Activated CD4-positive, alpha-beta memory T cell treated with anti-CD3 and anti-CD28 coated beads, Interleukin-2, amount 10 ng/mL, durations not matched to agents 7 days and 5 days (primary cell): ENCODE results near the gene ZNF277. TPM values are rescaled to one million over a fixed set of nuclear protein-coding genes. Genes with fewer than 3 reads are reported as not detected.
"Not testable (repeated sequence)": the region's sequence is repeated elsewhere in the genome, so short reads cannot be mapped to it uniquely, and the experiment has no call there.

Experiments used
- CTCF ChIA-PET: fragments of 350-600 bp; sonication (Branson Sonifier 250); formaldehyde crosslinking; loops from one replicate; lab custom pipeline; 2021; ENCODE audit warnings: antibody characterized with exemption, inconsistent platforms; lab: Charles Lee
- POLR2A ChIA-PET: fragments of 350-600 bp; sonication (Branson Sonifier 250); formaldehyde crosslinking; loops from one replicate; lab custom pipeline; 2021; ENCODE audit warnings: antibody characterized with exemption; lab: Charles Lee
- DNase-seq: peaks from one replicate; pipeline ENCODE4 v3.0.0-alpha.2; 2020
- H3K27ac Mint-ChIP-seq: one replicate; pipeline ENCODE4 v1.8.0; 2021; ENCODE audit warnings: mild to moderate bottlenecking, mixed read lengths
- H3K27me3 Mint-ChIP-seq: one replicate; pipeline ENCODE4 v1.8.0; 2021; ENCODE audit warnings: mixed read lengths
- H3K36me3 Mint-ChIP-seq: one replicate; pipeline ENCODE4 v1.8.0; 2021; ENCODE audit warnings: low read depth, mixed read lengths
- H3K4me1 Mint-ChIP-seq: one replicate; pipeline ENCODE4 v1.8.0; 2021; ENCODE audit warnings: mixed read lengths
- H3K4me3 Mint-ChIP-seq: one replicate; pipeline ENCODE4 v1.8.0; 2021; ENCODE audit warnings: mild to moderate bottlenecking, mixed read lengths
- H3K9me3 Mint-ChIP-seq: one replicate; pipeline ENCODE4 v1.8.0; 2021; ENCODE audit warnings: mixed read lengths
- total RNA-seq, 2 experiments: library from RNA; stranded (reverse); gene quantifications; one replicate each; pipeline ENCODE4 v1.2.3, GENCODE V29; 2021

ZNF277 gene
- total RNA-seq, 2 experiments from 2014 or later = 27.4 to 27.6 TPM

- ChIA-PET POLR2A (no interaction called here), CTCF (no interaction called here)
- no peak overlapping the region for H3K4me3 Mint-ChIP-seq
- H3K4me1 Mint-ChIP-seq = no peaks in the 10 kb centered on the region
- no peaks in the 10 kb centered on the region for H3K27me3 Mint-ChIP-seq
- no peak overlapping the region for H3K27ac Mint-ChIP-seq
- DNase-seq = no peak
- no peaks in the 10 kb centered on the region for H3K9me3 Mint-ChIP-seq
- H3K36me3 Mint-ChIP-seq = no peaks in the 10 kb centered on the region
These were observed 160.4 kb downstream of the ZNF277 start for GRCh38 chr7:112366886-112367285.

GRCh38 chr7:112370436-112370835 lies 163.9 kb downstream of the ZNF277 start:
- H3K27ac Mint-ChIP-seq = no peak overlapping the region
- DNase-seq = no peak
- ChIA-PET POLR2A (no interaction called here), CTCF (no interaction called here)
- no peaks in the 10 kb centered on the region for H3K9me3 Mint-ChIP-seq
- H3K4me1 Mint-ChIP-seq = no peaks in the 10 kb centered on the region
- no peaks in the 10 kb centered on the region for H3K36me3 Mint-ChIP-seq
- H3K27me3 Mint-ChIP-seq = no peaks in the 10 kb centered on the region
- H3K4me3 Mint-ChIP-seq = no peak overlapping the region

- no peak overlapping the region for H3K4me3 Mint-ChIP-seq
- DNase-seq = no peak
- H3K9me3 Mint-ChIP-seq = no peaks in the 10 kb centered on the region
- ChIA-PET CTCF (no interaction called here), POLR2A (no interaction called here)
- H3K4me1 Mint-ChIP-seq = no peaks in the 10 kb centered on the region
- H3K27me3 Mint-ChIP-seq = no peaks in the 10 kb centered on the region
- H3K27ac Mint-ChIP-seq = no peak overlapping the region
- H3K36me3 Mint-ChIP-seq = no peaks in the 10 kb centered on the region
These were observed 165.2 kb downstream of the ZNF277 start for GRCh38 chr7:112371701-112372100.

GRCh38 chr7:112372101-112372500 lies 165.6 kb downstream of the ZNF277 start:
- DNase-seq = no peak
- Mint-ChIP-seq H3K36me3 (no peaks in the 10 kb centered on the region), H3K27me3 (no peaks in the 10 kb centered on the region), H3K4me1 (no peaks in the 10 kb centered on the region), H3K27ac (no peak overlapping the region), H3K9me3 (no peaks in the 10 kb centered on the region), H3K4me3 (no peak overlapping the region)
- ChIA-PET POLR2A (no interaction called here), CTCF (no interaction called here)

- Mint-ChIP-seq H3K36me3 (no peaks in the 10 kb centered on the region), H3K9me3 (peaks cover 2% of the 10 kb centered on the region), H3K4me3 (no peak overlapping the region), H3K27ac (no peak overlapping the region), H3K4me1 (no peaks in the 10 kb centered on the region), H3K27me3 (peaks cover 9% of the 10 kb centered on the region)
- DNase-seq = no peak
- ChIA-PET POLR2A (interaction anchor here (0.6 kb wide), 1 partner anchor 72 kb away, joined by 6 read pairs; the partner anchor contains the start of gene IFRD1), CTCF (no interaction called here)
These were observed 171.1 kb downstream of the ZNF277 start for GRCh38 chr7:112377593-112377992.

GRCh38 chr7:112381311-112382091 lies 175.0 kb downstream of the ZNF277 start:
- no peaks in the 10 kb centered on the region for H3K36me3 Mint-ChIP-seq
- peaks cover 2% of the 10 kb centered on the region for H3K9me3 Mint-ChIP-seq
- ChIA-PET POLR2A (no interaction called here), CTCF (no interaction called here)
- peaks cover 10% of the 10 kb centered on the region for H3K27me3 Mint-ChIP-seq
- no peaks in the 10 kb centered on the region for H3K4me1 Mint-ChIP-seq
- no peak overlapping the region for H3K4me3 Mint-ChIP-seq
- no peak overlapping the region for H3K27ac Mint-ChIP-seq
- DNase-seq = no peak

GRCh38 chr7:112383671-112384417 lies 177.3 kb downstream of the ZNF277 start:
- CTCF ChIA-PET = no interaction called here
- Mint-ChIP-seq H3K4me3 (no peak overlapping the region), H3K4me1 (no peaks in the 10 kb centered on the region), H3K27me3 (peaks cover 15% of the 10 kb centered on the region), H3K27ac (no peak overlapping the region), H3K36me3 (no peaks in the 10 kb centered on the region), H3K9me3 (peaks cover 2% of the 10 kb centered on the region)
- POLR2A ChIA-PET = no interaction called here
- DNase-seq = no peak

- H3K9me3 Mint-ChIP-seq = peaks cover 2% of the 10 kb centered on the region
- POLR2A ChIA-PET = no interaction called here
These were observed 179.0 kb downstream of the ZNF277 start for GRCh38 chr7:112385516-112385915.

GRCh38 chr7:112386619-112387018 lies 180.1 kb downstream of the ZNF277 start:
- Mint-ChIP-seq H3K36me3 (no peaks in the 10 kb centered on the region), H3K4me1 (peaks cover 2% of the 10 kb centered on the region), H3K27me3 (peaks cover 20% of the 10 kb centered on the region), H3K4me3 (no peak overlapping the region), H3K27ac (no peak overlapping the region), H3K9me3 (peaks cover 2% of the 10 kb centered on the region)
- no peak for DNase-seq
- CTCF ChIA-PET = no interaction called here
- POLR2A ChIA-PET = no interaction called here

More at GRCh38 chr7:112385516-112385915, 179.0 kb downstream of the ZNF277 start:
- DNase-seq = no peak
- H3K36me3 Mint-ChIP-seq = no peaks in the 10 kb centered on the region
- CTCF ChIA-PET = no interaction called here
- H3K4me1 Mint-ChIP-seq = no peaks in the 10 kb centered on the region
- no peak overlapping the region for H3K27ac Mint-ChIP-seq
- H3K4me3 Mint-ChIP-seq = no peak overlapping the region
- H3K27me3 Mint-ChIP-seq = peaks cover 20% of the 10 kb centered on the region

- POLR2A ChIA-PET = no interaction called here
- Mint-ChIP-seq H3K27me3 (peaks cover 16% of the 10 kb centered on the region), H3K9me3 (no peaks in the 10 kb centered on the region), H3K4me3 (no peak overlapping the region), H3K4me1 (peaks cover 11% of the 10 kb centered on the region), H3K36me3 (no peaks in the 10 kb centered on the region), H3K27ac (no peak overlapping the region)
- DNase-seq = no peak
- CTCF ChIA-PET = no interaction called here
These were observed 183.7 kb downstream of the ZNF277 start for GRCh38 chr7:112390167-112390566.

GRCh38 chr7:112391079-112391821 lies 184.8 kb downstream of the ZNF277 start:
- peak; percentile 38 for DNase-seq
- Mint-ChIP-seq H3K4me3 (peak overlapping the region; percentile 70), H3K4me1 (peaks cover 11% of the 10 kb centered on the region), H3K27me3 (peaks cover 20% of the 10 kb centered on the region)
- CTCF ChIA-PET, H3K9me3 Mint-ChIP-seq, H3K27ac Mint-ChIP-seq, H3K36me3 Mint-ChIP-seq: not testable (repeated sequence)
- POLR2A ChIA-PET = interaction anchor here (0.7 kb wide), 1 partner anchor 59 kb away, joined by 3 read pairs; the partner anchor contains the start of gene IFRD1

GRCh38 chr7:112391841-112392286 lies 185.4 kb downstream of the ZNF277 start:
- Mint-ChIP-seq H3K27me3 (peaks cover 19% of the 10 kb centered on the region), H3K4me1 (peaks cover 11% of the 10 kb centered on the region), H3K4me3 (peak overlapping the region; percentile 67)
- H3K27ac Mint-ChIP-seq, H3K9me3 Mint-ChIP-seq, POLR2A ChIA-PET, CTCF ChIA-PET, H3K36me3 Mint-ChIP-seq: not testable (repeated sequence)
- peak; percentile 59 for DNase-seq
